ENCODE results near the gene TMEM239.
"Not testable (repeated sequence)": the region's sequence is repeated elsewhere in the genome, so short reads cannot be mapped to it uniquely, and the experiment has no call there.

TMEM239 gene

GRCh38 chr20:2799688-2800520 is 16.3 kb upstream of the TMEM239 start:
- no peak for DNase-seq (ENCODE audit: low read depth in 2 of 2)

DNA sequence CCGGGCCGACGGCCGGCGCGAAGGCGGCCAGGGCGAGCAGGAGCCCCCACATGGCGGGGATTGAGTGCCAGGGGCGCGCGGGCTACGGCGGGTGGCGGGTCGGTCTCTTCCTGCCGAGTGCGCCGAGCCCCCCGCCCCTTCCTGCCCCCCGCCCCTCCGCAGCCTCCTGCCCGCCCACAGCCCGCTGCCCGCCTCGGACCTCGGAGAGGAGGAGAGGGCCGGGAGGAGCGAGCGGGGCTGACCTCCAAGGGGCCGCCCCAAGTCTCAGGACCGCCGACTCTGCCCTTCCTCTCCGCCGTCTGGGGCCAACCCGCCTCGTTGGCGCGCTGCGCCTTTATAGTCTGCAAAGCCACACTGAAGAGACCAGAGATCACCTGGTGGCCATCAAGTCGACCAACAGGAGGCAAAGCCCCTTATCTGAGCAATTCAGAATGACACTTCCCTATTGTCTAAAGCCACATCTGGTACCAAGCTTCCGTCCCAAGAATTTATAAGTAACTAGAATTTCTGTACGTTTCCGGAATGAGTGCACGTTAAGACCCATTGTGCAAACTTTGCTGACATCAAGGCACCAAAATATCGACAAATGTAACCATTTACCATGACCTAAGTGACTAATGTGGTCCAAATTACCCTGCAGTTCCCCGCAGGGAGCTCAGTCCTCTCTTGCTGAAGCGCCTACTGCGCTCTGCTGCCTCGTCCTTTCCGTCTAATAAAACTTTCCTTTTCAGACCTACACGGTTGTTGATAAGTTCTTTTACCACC is 15.5 kb upstream of the TMEM239 start, which contains the start of gene CPXM1:
Gene CPXM1 (minus strand): TSS at position 107 of the 765 bp plus-strand sequence. CDS start 55 bp downstream, at position 52.
- DNase-seq (ENCODE audit: low read depth in 2 of 2) = no peak

GRCh38 chr20:2801286-2801728 is 14.9 kb upstream of the TMEM239 start:
- no peak for DNase-seq (ENCODE audit: low read depth in 2 of 2)

GRCh38 chr20:2804041-2804828 is 11.9 kb upstream of the TMEM239 start:
- DNase-seq (ENCODE audit: low read depth in 2 of 2) = no peak

DNA sequence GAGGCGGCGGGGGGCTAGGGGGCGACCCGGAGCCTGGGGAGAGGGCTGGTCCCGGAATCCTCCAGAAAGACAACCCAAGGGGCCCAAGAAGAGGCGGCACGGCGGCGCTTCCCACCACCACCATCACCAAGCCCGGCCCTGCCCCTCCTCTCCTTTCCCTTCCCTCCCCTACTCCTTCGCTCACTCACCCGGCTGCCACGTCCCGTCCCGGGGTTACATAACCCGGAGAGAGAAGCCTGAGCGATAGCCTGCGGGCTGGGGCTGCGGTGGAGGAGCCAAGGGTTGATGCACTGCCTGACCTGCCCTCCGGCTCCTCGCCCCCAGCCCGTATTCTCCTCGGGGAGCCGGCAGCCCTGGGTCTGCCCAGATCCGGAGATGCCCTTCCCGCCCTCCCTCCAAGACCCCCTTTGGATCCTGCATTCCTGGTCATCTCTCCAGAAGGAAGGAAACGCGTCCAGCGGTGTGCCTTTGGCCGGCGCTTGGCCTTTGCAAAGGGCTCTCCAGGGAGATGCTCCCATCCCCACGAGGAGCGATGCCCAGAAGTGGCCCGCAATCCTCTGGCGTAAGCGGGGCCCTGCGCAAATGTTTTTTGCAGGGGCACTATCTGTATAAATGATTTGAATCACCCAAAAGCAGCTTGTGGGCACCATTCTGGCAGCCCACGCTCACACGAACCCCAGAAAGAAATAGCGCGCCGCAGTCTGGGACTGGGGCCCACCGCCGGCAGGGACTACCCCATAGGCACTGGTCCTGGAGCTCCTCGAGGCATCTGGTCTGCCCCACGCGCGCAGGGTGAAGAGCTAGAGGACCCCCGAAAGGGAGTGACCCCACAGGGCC is 11.1 kb upstream of the TMEM239 start:
- DNase-seq (ENCODE audit: low read depth in 2 of 2) = no peak

DNA sequence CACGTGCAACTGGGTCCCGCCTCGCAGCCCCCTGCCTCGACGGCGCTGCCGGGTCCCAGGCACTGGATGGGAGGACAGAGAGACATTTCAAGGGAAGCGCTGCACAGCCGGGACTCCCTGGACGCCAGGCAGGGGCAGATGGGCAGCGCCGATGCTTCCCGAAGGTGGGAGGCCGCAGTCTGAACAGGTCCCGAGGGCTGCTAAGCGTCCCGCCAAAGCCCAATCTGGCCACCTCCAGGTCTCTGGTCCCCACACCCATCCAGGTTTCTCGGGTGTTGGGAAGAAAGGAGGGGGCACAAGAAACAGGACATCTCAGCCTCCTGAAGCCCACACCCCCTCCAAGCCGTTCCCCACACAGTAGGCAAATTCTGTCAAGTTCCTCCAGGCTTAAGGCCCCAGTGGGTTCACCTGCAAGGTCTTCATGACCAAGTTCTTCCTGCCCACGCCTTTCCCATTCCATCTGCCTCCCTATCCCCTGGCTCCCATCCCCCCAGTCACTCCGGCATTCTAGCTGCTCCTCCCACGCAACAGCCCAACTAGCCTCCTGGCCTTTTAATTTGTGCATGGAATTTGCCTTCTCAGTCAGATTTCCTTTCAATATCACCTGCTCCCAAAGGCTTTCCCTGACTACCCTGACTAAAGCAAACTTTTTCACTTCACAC is 10.3 kb upstream of the TMEM239 start:
- DNase-seq (ENCODE audit: low read depth in 2 of 2) = no peak

- DNase-seq (ENCODE audit: low read depth in 2 of 2) = no peak
Measured at GRCh38 chr20:2806351-2806701, 9.8 kb upstream of the TMEM239 start.

DNA sequence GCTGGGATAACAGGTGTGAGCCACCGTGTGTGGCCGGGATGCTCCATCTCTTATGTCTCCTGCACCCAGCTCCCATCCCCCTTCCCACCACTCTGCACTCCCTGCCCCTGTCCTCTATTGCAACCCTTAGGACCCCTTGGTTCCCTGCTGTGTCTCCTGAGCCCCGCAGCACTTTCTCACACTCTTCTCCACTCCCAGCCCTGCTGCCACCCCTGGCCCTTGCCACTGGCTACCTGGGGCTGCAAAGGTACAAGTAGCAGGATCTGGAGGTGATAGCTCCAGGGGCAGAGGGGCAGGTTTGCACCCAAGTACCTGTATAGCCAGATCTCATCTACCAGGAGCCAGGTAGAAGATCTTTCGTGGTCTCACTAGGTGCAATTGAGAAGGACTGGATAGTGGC is 9.1 kb upstream of the TMEM239 start:
- DNase-seq (ENCODE audit: low read depth in 2 of 2) = no peak

- not testable (repeated sequence) for DNase-seq (ENCODE audit: low read depth in 2 of 2)
Measured at GRCh38 chr20:2807929-2808328, 8.2 kb upstream of the TMEM239 start.

- no peak for DNase-seq (ENCODE audit: low read depth in 2 of 2)
Measured at GRCh38 chr20:2809690-2810089, 6.5 kb upstream of the TMEM239 start.

- no peak for DNase-seq (ENCODE audit: low read depth in 2 of 2)
Measured at GRCh38 chr20:2812189-2812588, 4.0 kb upstream of the TMEM239 start.

DNA sequence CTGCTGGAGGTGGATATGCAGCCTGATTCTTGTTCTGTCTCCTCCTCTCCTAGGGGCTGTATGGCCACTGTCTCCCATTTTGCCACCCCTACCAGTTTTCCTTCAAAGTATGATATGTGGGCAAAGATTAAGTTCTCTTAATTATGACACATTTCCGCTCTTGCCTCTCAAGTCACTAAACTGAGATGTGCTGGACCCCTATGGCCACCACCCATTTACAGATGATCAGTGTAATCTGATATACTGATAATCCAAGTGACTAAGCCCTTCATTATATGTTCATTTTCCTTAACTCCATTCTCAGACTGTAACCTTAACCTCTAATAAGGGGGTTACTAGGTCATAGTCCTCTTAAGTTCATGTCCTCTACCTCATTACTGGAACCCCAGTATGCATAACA is 2.1 kb upstream of the TMEM239 start:
- DNase-seq (ENCODE audit: low read depth in 2 of 2) = no peak

DNA sequence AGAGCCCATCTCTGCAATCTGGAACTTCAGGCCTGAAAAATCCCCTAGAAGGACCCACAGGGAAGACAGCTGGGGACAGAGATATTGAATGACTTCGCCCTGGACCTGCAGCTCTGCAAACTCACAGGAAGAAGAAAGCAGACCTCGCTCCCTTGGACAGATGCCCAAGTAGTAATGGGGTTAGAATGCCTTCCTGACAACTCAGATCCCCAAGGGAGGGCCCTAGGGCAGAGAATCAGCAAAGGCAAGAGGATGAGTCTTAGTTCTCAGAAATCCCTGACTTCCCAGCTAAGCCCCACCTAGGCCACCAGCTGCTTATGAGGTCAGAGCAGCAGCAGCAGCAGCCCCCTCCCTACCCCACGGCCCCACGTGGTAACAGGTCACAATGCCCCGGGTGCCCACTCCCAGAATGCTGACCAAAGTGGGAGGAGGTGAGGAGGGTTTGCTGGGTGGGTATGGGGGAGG is 1.5 kb upstream of the TMEM239 start, which contains the start of gene C20orf141:
Gene C20orf141 (plus strand): TSS at position 401 of the 465 bp plus-strand sequence. CDS start 198 bp downstream, outside the sequence.
- no peak for DNase-seq (ENCODE audit: low read depth in 2 of 2)

GRCh38 chr20:2815242-2815900 is 793 bp upstream of the TMEM239 start:
- DNase-seq (ENCODE audit: low read depth in 2 of 2) = no peak

- DNase-seq (ENCODE audit: low read depth in 2 of 2) = no peak
Measured at GRCh38 chr20:2816583-2817340, 598 bp downstream of the TMEM239 start.

- DNase-seq (ENCODE audit: low read depth in 2 of 2) = no peak
Measured at GRCh38 chr20:2817341-2817726, 1.2 kb downstream of the TMEM239 start.

DNA sequence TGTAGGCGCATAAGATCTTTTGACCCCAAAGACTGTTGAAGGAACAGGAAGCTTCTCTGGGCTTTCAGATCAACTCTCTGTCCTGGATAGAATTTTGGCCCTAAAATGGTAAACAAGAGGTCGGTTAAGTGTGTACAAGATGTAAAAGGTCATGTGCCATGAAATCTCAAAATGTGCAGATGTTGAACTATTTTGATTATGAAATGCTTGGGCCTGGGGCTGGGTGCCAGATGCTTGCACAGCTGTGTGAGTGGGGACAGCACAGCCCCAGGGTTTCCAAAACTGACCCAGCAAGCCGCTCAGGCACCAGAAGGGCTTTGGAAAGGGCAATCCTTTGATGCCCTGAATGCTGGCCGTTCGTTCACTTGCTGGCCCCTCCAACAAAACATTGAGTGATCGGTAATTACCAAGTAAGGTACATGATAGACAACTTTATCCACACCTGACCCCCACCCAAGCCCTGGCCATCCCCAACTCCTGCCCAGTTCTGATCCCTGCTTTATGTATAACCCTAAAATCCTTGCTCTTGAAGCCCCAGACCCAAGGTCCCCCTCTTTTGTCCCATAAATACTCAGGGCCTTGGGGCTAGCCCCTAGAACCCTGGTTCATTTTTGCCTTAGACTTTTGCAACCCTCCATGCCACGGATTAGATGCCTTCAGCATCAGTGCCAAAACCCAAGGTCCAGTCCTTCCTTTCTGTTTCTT is 1.9 kb downstream of the TMEM239 start:
- no peak for DNase-seq (ENCODE audit: low read depth in 2 of 2)

GRCh38 chr20:2820084-2820895 is 4.1 kb downstream of the TMEM239 start:
- no peak for DNase-seq (ENCODE audit: low read depth in 2 of 2)

Data from stimulated activated CD4-positive, alpha-beta T cell treated with anti-CD3 and anti-CD28 coated beads, Interleukin-1b, Interleukin-23, amount 100 ng/mL, for 1 hour (primary cell).